NCI-H526 (cell line): ENCODE results near the gene RPL41.

Experiments
- DNase-seq, 2 experiments: peaks; one replicate each; lab custom pipeline; 2025; lab: John Stamatoyannopoulos, UW

The RPL41 gene

GRCh38 chr12:56127888-56128669 lies 11.6 kb downstream of the RPL41 start, which contains the start of gene ESYT1:
Gene ESYT1, plus strand, starts transcription at chr12:56128267. Its CDS starts 53 bp downstream, at chr12:56128320.
- peak; percentile 99 for DNase-seq

- DNase-seq: peak in 1 of 2 experiments; percentile 51
Measured at GRCh38 chr12:56128670-56129205, 12.3 kb downstream of the RPL41 start.

- DNase-seq: peak in 1 of 2 experiments; percentile 64
Measured at GRCh38 chr12:56129206-56129941, 12.9 kb downstream of the RPL41 start.

- no peak for DNase-seq
Measured at GRCh38 chr12:56129942-56130495, 13.6 kb downstream of the RPL41 start.

- no peak for DNase-seq
Measured at GRCh38 chr12:56130876-56131275, 14.4 kb downstream of the RPL41 start.

GRCh38 chr12:56134897-56135296 lies 18.5 kb downstream of the RPL41 start:
- DNase-seq: no peak

- DNase-seq: no peak
Measured at GRCh38 chr12:56137853-56138571, 21.6 kb downstream of the RPL41 start.

GRCh38 chr12:56141946-56142784 lies 25.7 kb downstream of the RPL41 start:
- DNase-seq: no peak

GRCh38 chr12:56143217-56143616 lies 26.8 kb downstream of the RPL41 start:
- DNase-seq: no peak

- DNase-seq: no peak
Measured at GRCh38 chr12:56143870-56144269, 27.4 kb downstream of the RPL41 start.

- no peak for DNase-seq
Measured at GRCh38 chr12:56145217-56145616, 28.8 kb downstream of the RPL41 start.

- no peak for DNase-seq
Measured at GRCh38 chr12:56146492-56147460, 30.3 kb downstream of the RPL41 start.

GRCh38 chr12:56150563-56150962 lies 34.1 kb downstream of the RPL41 start:
- DNase-seq: no peak

GRCh38 chr12:56151672-56152131 lies 35.3 kb downstream of the RPL41 start:
- peak; percentile 56 to 77 for DNase-seq

GRCh38 chr12:56152132-56152755 lies 35.8 kb downstream of the RPL41 start, which contains the start of gene MYL6B:
Gene MYL6B, plus strand, starts transcription at chr12:56152587. Its CDS starts 1,332 bp downstream, at chr12:56153919.
- DNase-seq: peak; percentile 76 to 95

- DNase-seq: no peak
Measured at GRCh38 chr12:56152756-56153677, 36.6 kb downstream of the RPL41 start.

- DNase-seq: no peak
Measured at GRCh38 chr12:56153678-56154065, 37.2 kb downstream of the RPL41 start.

GRCh38 chr12:56154246-56154771 lies 37.9 kb downstream of the RPL41 start:
- DNase-seq: no peak
